IPS-NIHi11 (cell line): ENCODE data around the gene PODXL2.
A peak's percentile ranks its signal among the peaks of the same experiment; 100 is the strongest.
"Not testable (repeated sequence)": the region's sequence is repeated elsewhere in the genome, so short reads cannot be mapped to it uniquely, and the experiment has no call there.

Experiments used
- DNase-seq: peaks from one replicate; pipeline ENCODE4 v3.0.0; 2012; ENCODE audit warnings: mixed read lengths, low spot score

The PODXL2 gene

GRCh38 chr3:127690823-127691452 is 62.0 kb downstream of the PODXL2 start:
- peak; percentile 63 for DNase-seq

GRCh38 chr3:127691489-127691888 is 62.5 kb downstream of the PODXL2 start:
- DNase-seq, result no peak

- no peak for DNase-seq
These were observed 63.0 kb downstream of the PODXL2 start for GRCh38 chr3:127691974-127692373.

GRCh38 chr3:127692501-127693335 is 63.7 kb downstream of the PODXL2 start:
- no peak for DNase-seq

DNA sequence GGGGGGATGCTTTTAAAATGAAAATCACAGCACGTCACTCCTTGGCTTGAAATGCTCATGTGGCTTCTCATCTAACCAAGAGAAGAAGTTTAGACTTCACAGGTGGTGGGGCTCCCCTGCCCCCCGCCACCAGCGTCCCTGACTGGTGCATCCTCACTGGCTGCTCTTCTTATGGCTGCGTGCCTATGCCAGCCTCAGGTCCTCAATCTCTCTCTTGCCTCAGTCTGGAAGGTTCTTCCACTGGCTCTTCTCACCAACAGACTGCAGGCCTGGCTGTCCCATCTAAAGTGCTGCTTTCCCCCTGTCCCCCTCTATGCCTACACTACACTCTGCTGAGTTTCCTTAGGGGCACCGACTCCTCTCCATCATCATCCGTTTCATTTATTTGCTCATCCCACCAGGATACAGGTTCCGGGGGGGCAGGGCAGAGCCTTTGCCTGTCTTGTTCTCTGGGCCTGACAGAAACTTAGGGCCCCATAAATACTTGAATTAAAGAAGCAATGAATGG is 64.4 kb downstream of the PODXL2 start:
- DNase-seq, result no peak

- DNase-seq, result peak; percentile 54
These were observed 65.7 kb downstream of the PODXL2 start for GRCh38 chr3:127694467-127695215.

DNA sequence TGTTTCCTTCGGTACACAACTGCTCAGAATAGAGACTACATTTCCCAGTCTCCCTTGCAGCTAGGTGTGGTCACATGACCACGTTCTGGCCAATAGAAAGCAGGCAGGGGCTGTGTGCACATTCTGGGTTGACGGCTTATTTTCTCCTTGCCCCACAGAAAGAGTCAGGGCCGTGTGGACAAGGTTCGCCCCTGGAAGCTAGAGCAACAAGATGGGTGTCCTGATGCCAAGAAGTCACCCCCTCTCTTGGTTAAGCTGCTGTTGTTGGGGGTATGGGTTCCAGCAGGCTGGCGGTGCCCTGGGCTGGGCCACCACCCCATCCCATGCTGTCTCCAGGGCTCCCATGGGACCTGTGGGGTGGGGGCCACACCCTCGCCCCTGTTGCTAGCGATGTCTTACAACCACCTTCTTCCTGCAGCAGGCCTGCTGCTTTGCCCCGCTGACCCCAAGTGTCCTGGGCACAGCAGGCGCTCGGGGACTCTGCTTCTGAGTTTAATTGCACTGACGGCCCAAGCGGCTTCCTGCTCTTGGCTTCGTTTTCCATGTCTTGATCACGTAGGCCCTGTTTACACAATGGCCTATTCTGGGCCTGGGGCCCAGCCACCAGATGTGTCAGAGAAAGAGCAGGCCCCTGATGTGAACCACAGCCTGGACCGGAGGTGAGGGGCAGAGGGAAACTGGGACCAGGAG is 68.7 kb downstream of the PODXL2 start:
- peak; percentile 73 for DNase-seq

DNA sequence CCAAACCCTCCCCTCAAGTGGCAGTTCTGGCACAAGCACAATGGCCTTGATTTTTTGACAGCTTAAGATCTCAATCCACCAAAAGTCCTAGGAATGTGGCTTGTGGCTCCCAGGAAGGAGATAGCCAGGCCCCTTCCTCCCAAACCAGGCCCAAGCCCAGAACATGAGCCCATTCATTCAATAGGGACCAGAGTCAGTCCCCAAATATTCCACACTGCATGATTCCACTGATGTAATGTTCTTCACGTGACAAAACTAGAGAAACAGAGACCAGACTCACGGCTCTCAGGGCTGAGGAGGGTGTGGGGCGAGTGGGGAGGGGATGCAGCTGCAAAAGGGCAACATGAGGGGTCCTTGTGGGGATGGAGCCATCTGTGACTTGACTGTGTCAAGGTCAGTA is 69.3 kb downstream of the PODXL2 start:
- no peak for DNase-seq

DNA sequence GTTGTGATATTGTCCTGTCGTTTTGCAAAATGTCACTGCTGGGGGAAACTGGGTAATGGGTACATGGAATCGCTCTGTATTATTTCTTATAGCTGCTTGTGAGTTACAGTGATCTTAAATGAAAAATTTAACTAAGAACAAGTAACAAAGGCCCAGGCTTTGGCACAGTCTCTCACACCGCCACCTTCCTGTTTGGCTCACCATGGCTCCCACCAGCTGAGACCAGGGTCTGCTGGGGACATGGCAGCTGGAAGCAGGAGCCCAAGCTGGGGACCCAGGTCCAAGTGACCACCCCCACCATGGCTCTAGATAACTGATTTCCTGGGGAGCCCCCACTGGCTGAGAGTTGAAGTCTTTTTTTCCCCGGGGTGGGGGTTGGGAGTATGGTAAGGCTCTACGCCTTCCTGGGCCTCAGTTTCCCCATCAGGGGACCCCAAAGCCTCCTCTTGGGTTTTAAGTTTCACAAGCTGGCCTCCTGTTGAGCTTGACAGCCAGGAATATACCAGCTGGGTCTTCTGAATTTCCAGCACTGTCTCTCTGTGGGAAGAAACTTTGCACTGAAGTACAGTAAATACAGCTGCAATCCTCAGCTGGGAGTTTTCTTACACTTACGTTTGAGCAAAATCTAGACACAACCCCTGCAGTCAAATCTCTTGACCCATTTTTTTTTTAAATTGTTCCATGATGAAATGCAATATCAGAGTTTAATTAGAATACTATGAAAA is 69.9 kb downstream of the PODXL2 start:
- DNase-seq, result no peak

DNA sequence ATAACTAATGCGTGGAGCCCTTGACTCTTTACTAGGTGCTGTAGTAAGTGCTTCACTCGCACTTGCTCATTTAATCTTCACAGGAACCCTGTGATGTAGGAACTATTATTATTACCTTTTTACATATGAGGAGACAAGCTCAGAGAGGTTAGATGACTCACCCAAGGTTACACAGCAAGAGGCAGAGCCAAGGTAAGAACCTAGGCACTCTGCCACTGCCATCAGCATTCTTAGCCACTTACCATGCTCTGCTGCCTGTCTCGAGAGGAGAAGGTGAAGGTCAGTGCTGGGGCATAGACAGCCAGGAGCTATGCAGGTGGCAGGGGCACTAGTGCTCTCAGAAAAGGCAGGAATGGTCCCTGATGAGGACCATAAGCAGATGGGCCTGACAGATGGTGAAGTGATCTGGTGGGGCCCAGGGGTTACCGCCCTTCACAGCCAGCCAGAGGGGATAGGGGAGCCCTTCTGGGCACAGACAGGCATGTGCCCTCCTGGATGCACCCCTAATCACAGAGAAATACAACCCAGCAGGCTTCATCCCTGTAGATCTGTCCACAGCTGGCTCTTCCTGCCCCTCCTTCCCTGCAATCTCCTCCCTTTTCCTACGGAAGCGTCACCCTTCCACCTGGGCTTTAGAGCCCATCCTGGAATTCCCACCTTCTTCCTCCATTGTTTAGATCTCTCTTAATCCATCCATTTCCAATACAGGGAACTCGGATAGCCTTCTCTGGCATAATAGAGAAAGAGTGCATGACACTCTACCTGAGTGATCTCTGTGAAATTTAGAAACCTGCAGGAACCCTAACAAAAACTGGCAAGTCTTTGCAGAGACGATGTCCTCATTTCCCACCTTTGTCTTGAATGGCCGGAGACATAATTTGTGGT is 70.7 kb downstream of the PODXL2 start:
- DNase-seq, result no peak

DNA sequence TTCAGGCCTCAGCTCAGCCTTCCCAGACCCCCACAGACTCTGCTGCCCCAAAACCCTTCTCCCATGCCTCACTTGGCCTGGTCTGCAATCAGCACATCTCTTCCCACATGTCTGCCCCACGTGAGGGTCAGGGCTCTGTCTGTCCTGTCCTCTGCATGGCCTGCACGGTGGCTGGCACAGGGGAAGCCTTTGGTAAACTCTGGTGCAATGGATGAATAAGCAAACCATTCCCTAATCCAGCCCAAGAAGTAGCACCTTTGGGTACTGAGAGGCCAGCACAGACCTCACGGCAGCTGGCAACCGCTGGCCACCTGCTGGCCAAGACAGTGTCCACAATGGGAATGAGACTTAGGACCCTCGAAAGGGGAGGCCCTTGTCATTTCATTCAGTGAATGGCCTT is 71.4 kb downstream of the PODXL2 start:
- DNase-seq, result no peak

DNA sequence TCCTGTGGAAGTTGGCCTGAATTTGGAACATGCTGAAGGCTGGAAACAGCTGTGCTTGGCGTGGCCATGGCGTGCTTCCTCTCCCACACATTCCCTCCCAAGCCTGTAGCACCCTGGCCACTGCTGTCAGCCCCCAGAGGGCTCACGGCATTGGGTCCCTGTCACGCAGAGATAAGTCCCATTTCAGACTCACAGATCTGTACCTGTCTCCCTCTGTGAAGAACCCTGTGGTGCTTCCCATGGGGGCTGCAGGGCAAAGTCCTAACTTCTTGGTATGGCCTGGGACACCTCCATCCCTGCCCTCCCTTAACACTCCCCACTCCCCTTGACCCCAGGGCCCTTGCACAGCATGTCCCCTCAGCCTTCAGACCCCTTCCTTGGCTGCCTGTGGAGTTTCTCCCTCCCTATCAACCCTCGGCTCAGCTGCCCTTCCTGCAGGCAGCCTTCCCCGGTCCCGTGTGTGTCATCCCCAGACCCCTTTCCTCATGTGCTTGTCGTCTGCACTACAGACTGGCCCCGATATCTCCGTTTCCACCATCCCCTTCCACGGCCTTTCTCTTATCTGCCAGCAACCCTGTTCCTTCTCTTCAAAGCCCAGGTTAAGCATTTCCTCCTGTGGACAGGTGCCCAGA is 72.4 kb downstream of the PODXL2 start:
- no peak for DNase-seq

DNA sequence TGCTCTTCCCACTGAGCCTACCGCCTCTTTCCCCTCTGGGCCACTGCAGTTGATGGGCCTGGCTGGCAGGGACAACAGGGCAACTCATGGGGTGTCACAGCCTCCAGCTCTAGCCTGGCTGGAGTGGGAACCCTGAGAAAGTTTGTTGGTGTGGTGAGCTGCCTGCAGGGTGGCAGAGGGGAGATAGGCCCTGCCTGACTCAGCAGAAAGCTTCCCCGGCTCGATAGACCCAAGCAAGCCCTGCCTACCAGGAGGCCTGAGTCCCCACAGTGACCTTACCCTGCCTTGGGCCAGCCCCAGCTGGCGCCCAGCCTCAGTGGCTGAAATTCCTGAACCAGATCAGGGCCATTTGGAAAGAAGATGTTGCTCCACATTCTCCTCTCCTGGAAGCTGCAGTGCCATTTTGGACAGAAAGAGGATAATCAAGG is 73.2 kb downstream of the PODXL2 start:
- no peak for DNase-seq

DNA sequence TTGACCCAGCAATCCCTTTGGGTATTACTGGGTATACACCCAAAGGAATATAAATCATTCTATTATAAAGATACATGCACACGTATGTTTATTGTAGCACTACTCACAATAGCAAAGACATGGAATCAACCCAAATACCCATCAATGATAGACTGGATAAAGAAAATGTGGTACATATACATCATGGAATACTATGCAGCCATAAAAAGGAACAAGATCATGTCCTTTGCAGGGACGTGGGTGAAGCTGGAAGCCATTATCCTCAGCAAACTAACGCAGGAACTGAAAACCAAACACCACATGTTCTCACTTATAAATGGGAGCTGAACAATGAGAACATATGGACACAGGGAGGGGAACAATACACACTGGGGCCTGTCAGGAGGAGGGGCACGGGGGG is 75.9 kb downstream of the PODXL2 start:
- DNase-seq, result not testable (repeated sequence)

GRCh38 chr3:127706312-127706711 is 77.3 kb downstream of the PODXL2 start:
- DNase-seq, result no peak

- no peak for DNase-seq
These were observed 77.9 kb downstream of the PODXL2 start for GRCh38 chr3:127706785-127707351.

- no peak for DNase-seq
These were observed 78.9 kb downstream of the PODXL2 start for GRCh38 chr3:127707851-127708411.

DNA sequence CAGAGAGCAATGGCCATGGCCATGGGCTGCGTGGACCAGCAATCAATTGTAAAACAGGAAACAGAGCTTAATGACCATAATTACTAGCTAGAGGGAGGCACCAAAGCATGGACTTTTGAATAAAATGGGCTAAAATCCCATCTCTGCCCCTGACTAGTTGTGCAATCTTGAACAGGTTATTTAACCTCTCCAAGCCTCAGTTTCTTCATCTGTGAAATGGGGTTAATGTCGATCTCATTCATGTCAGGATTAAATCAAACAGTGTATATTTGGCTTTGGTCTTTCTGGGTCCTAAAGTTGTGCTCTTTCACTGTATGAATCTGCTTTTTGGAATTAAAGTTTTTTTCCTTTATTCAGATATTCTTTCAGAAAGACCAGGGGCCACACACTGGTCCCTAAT is 79.9 kb downstream of the PODXL2 start:
- DNase-seq, result no peak
